ENCODE data around the gene CMTM4. TPM values are rescaled to one million over a fixed set of nuclear protein-coding genes. Genes with fewer than 3 reads are reported as not detected.

The CMTM4 gene
- total and polyA plus RNA-seq, 2 donors (not counting 1 experiment from before 2014, with no cell fraction given) = 0.06 to 0.59 TPM

- H3K79me2 ChIP-seq (ENCODE audit: control insufficient read depth, insufficient read depth, low read length) = no peaks in the 10 kb centered on the region
- ChIA-PET CTCF (no interaction called here), POLR2A (no interaction called here)
- intact Hi-C loops (cut with micrococcal nuclease) = no loop called here
- H3K27ac Mint-ChIP-seq = no peak overlapping the region
- no peaks in the 10 kb centered on the region for H3K4me1 Mint-ChIP-seq
- peaks cover 0 to 14% (median 0%) of the 10 kb centered on the region in 3 donors for H3K9me3 ChIP-seq (ENCODE audit: control extremely low read depth in 1 of 3, control insufficient read depth in 2 of 3, insufficient read depth in 1 of 3, low read length in 2 of 3)
- ATAC-seq (ENCODE audit: low read depth) (no peak), DNase-seq (no peak)
- no peak for TF ChIP-seq CTCF (IDR thresholded peaks at IDR 0.05)
- no peak for TF ChIP-seq EZH2 (IDR thresholded peaks at IDR 0.05; ENCODE audit: borderline replicate concordance, insufficient read depth, low read depth, low read length, poor library complexity, severe bottlenecking)
- H3K27ac ChIP-seq (ENCODE audit: low read length in 2 of 2) = no peak overlapping the region
- no peak overlapping the region for H2AFZ ChIP-seq (ENCODE audit: insufficient read depth, low read depth, low read length, poor library complexity, severe bottlenecking)
- H3K27me3 Mint-ChIP-seq = peaks cover 19% of the 10 kb centered on the region
- H3K4me3 ChIP-seq (ENCODE audit: control extremely low read depth in 1 of 5, extremely low read depth in 1 of 5, insufficient read depth in 1 of 5, low read depth in 2 of 5, low read length in 4 of 5) = no peak overlapping the region
- no peaks in the 10 kb centered on the region for H4K20me1 ChIP-seq (ENCODE audit: control insufficient read depth, insufficient read depth, low read length, poor library complexity, severe bottlenecking)
- H3K27me3 ChIP-seq (replicated peaks in 1 of 4; ENCODE audit: control extremely low read depth in 1 of 4, control insufficient read depth in 3 of 4, insufficient read depth in 4 of 4, low read length in 3 of 4) = no peaks in the 10 kb centered on the region
- no peaks in the 10 kb centered on the region for H3K9me3 Mint-ChIP-seq (ENCODE audit: insufficient read depth)
- H3K4me1 ChIP-seq (ENCODE audit: control insufficient read depth in 2 of 2, insufficient read depth in 2 of 2, low read length in 2 of 2) = no peaks in the 10 kb centered on the region
- H3K9ac ChIP-seq (ENCODE audit: low read length) = no peak overlapping the region
- H3K36me3 ChIP-seq (replicated peaks in 1 of 2; ENCODE audit: control extremely low read depth in 1 of 2, control insufficient read depth in 1 of 2, extremely low read depth in 1 of 2, insufficient read depth in 2 of 2, low read length in 1 of 2) = no peaks in the 10 kb centered on the region
- H3K4me2 ChIP-seq (replicated peaks; ENCODE audit: low read depth, low read length, poor library complexity, severe bottlenecking) = no peak overlapping the region
- no peak overlapping the region for H3K4me3 Mint-ChIP-seq
Measured at GRCh38 chr16:66711581-66711980, 15.0 kb upstream of the CMTM4 start.

- no peaks in the 10 kb centered on the region for H4K20me1 ChIP-seq (ENCODE audit: control insufficient read depth, insufficient read depth, low read length, poor library complexity, severe bottlenecking)
Measured at GRCh38 chr16:66706506-66706880, 9.9 kb upstream of the CMTM4 start.

More at GRCh38 chr16:66706506-66706880, 9.9 kb upstream of the CMTM4 start:
- Histone ChIP-seq H3K27me3 (replicated peaks in 1 of 4; ENCODE audit: control extremely low read depth in 1 of 4, control insufficient read depth in 3 of 4, insufficient read depth in 4 of 4, low read length in 3 of 4) (peaks cover 0 to 5% (median 1%) of the 10 kb centered on the region in 4 experiments), H3K79me2 (ENCODE audit: control insufficient read depth, insufficient read depth, low read length) (no peaks in the 10 kb centered on the region), H3K4me1 (ENCODE audit: control insufficient read depth in 2 of 2, insufficient read depth in 2 of 2, low read length in 2 of 2) (no peaks in the 10 kb centered on the region), H2AFZ (ENCODE audit: insufficient read depth, low read depth, low read length, poor library complexity, severe bottlenecking) (no peak overlapping the region), H3K4me3 (ENCODE audit: control extremely low read depth in 1 of 5, extremely low read depth in 1 of 5, insufficient read depth in 1 of 5, low read depth in 2 of 5, low read length in 4 of 5) (no peak overlapping the region), H3K9me3 (ENCODE audit: control extremely low read depth in 1 of 3, control insufficient read depth in 2 of 3, insufficient read depth in 1 of 3, low read length in 2 of 3) (peaks cover 0 to 4% (median 0%) of the 10 kb centered on the region in 3 donors), H3K27ac (ENCODE audit: low read length in 2 of 2) (no peak overlapping the region), H3K36me3 (replicated peaks in 1 of 2; ENCODE audit: control extremely low read depth in 1 of 2, control insufficient read depth in 1 of 2, extremely low read depth in 1 of 2, insufficient read depth in 2 of 2, low read length in 1 of 2) (no peaks in the 10 kb centered on the region), H3K4me2 (replicated peaks; ENCODE audit: low read depth, low read length, poor library complexity, severe bottlenecking) (no peak overlapping the region), H3K9ac (ENCODE audit: low read length) (no peak overlapping the region)
- DNase-seq (no peak), ATAC-seq (ENCODE audit: low read depth) (no peak)
- no peak overlapping the region for H3K4me3 Mint-ChIP-seq
- no peak overlapping the region for H3K27ac Mint-ChIP-seq
- CTCF ChIA-PET = no interaction called here
- intact Hi-C loops (cut with micrococcal nuclease) = no loop called here
- peaks cover 17% of the 10 kb centered on the region for H3K27me3 Mint-ChIP-seq
- no peaks in the 10 kb centered on the region for H3K9me3 Mint-ChIP-seq (ENCODE audit: insufficient read depth)
- no peaks in the 10 kb centered on the region for H3K4me1 Mint-ChIP-seq
- TF ChIP-seq EZH2 (IDR thresholded peaks at IDR 0.05; ENCODE audit: borderline replicate concordance, insufficient read depth, low read depth, low read length, poor library complexity, severe bottlenecking) (no peak), CTCF (IDR thresholded peaks at IDR 0.05) (no peak)
- WGBS (ENCODE audit: insufficient coverage) = 83% methylated on average over 7 of the region's 8 CpGs
- POLR2A ChIA-PET = no interaction called here

Measured in B cell (primary cell).